Spleen (tissue), 11 donors: ENCODE measurements around the gene GNG10. TPM values are rescaled to one million over a fixed set of nuclear protein-coding genes. Genes with fewer than 3 reads are reported as not detected.
A peak's percentile ranks its signal among the peaks of the same experiment; 100 is the strongest.

ENCODE experiments used
- DNase-seq: peaks from one replicate; pipeline ENCODE4 v3.0.0-alpha.2; 2020
- H3K27ac ChIP-seq, 8 donors: fragments of 200-600 bp; sonication (generic) in 7 of 8; 1 replicate in 4 of 8; 2 replicates in 4 of 8; pipeline versions ENCODE4 v1.5.0 to v1.8.0; 2016 to 2021; ENCODE audit warnings: inconsistent platforms in 4 of 8, mild to moderate bottlenecking in 4 of 8, moderate library complexity in 1 of 8
- H3K27me3 ChIP-seq, 7 donors: fragments of 200-600 bp; sonication (generic) in 6 of 7; replicated peaks in 1 of 7; 1 replicate in 4 of 7; 2 replicates in 3 of 7; pipeline versions ENCODE4 v1.5.0 to v1.8.0; 2016 to 2021; ENCODE audit warnings: inconsistent platforms in 3 of 7, mild to moderate bottlenecking in 1 of 7
- H3K36me3 ChIP-seq, 6 donors: fragments of 200-600 bp; sonication (generic) in 5 of 6; 1 replicate in 4 of 6; 2 replicates in 2 of 6; pipeline versions ENCODE4 v1.5.0 to v1.8.0; 2016 to 2021; ENCODE audit warnings: inconsistent platforms in 2 of 6
- H3K4me1 ChIP-seq, 6 donors: fragments of 200-600 bp; sonication (generic) in 5 of 6; 1 replicate in 3 of 6; 2 replicates in 3 of 6; pipeline versions ENCODE4 v1.5.0 to v1.8.0; 2016 to 2021; ENCODE audit warnings: inconsistent platforms in 3 of 6
- H3K4me3 ChIP-seq, 8 donors: fragments of 200-600 bp; sonication (generic) in 7 of 8; 1 replicate in 4 of 8; 2 replicates in 4 of 8; pipeline versions ENCODE4 v1.5.0 to v1.8.0; 2016 to 2021; ENCODE audit warnings: inconsistent platforms in 4 of 8, mild to moderate bottlenecking in 4 of 8, moderate library complexity in 2 of 8
- H3K9me3 ChIP-seq, 8 donors: fragments of 200-600 bp; sonication (generic) in 7 of 8; 1 replicate in 4 of 8; 2 replicates in 4 of 8; pipeline versions ENCODE4 v1.5.0 to v1.8.0; 2016 to 2021; ENCODE audit warnings: inconsistent platforms in 4 of 8
- CTCF ChIP-seq, 11 experiments: fragments of 200-600 bp in 7 of 11; fragments of 450-650 bp in 4 of 11; sonication (generic) in 4 of 11; IDR thresholded peaks in 8 of 11; conservative IDR thresholded peaks in 3 of 11; 1 replicate in 7 of 11; 2 replicates in 4 of 11; pipeline versions ENCODE4 v1.4.0 to v1.8.0; 2016 to 2021; ENCODE audit warnings: antibody characterized with exemption in 11 of 11, inconsistent platforms in 4 of 11, mild to moderate bottlenecking in 1 of 11
- POLR2A ChIP-seq, 3 donors: fragments of 450-650 bp; IDR thresholded peaks; one replicate each; pipeline ENCODE4 v1.5.1; 2017; ENCODE audit warnings: antibody characterized with exemption in 3 of 3, mild to moderate bottlenecking in 1 of 3
- POLR2AphosphoS5 ChIP-seq, 3 donors: sonication (generic); formaldehyde crosslinking; IDR thresholded peaks; one replicate each; pipeline ENCODE4 v1.5.1; 2017; ENCODE audit warnings: antibody characterized with exemption in 3 of 3
- WGBS, 5 donors: extraction: QIAGEN DNeasy Blood & Tissue Kit in 3 of 5; methylation state at CpG; one replicate each; pipeline versions ENCODE4 v1.1.5 to v1.1.7; 2013 to 2018; 5-methylcytosine and 5-hydroxymethylcytosine counted together
- intact Hi-C: fragments of 100-400 bp; cut with DNase I; formaldehyde crosslinking; loops from one replicate; pipeline ENCODE4 v1.15.0; 2023; ENCODE audit warnings: low total_unique reads
- polyA plus RNA-seq, 3 donors: library from polyadenylated mRNA; stranded (reverse); fragments of 200-250 nt; gene quantifications; one replicate each; pipeline ENCODE4 v1.2.1, GENCODE V29; 2013
- total RNA-seq, 7 donors: library from RNA; depleted of rRNA in 3 of 7; stranded (reverse); fragments of >200 nt in 3 of 7; fragmentation: NEBNext Ultra II Directional in 4 of 7; extraction: Animal tissue kit (Norgen Biotek cat#: 25700) in 4 of 7; gene quantifications; one replicate each; pipeline versions ENCODE4 v1.1.0 to v1.2.1, GENCODE V29; 2016 to 2021
- donor health status: healthy with polysubstance abuse.
- donor health status: DM: no; HTN: no; CAD: no; lungs with moderate emphysema.
- donor health status: DM: no; HTN: no; CAD: no.
- donor health status: Bipolar disorder and iron deficiency.
- donor health status: healthy.
- donor health status: DM: no; HTN: no; CAD: no.
- donor health status: DM: yes; HTN: yes; CAD: no.

Gene GNG10
- total and polyA plus RNA-seq, 10 donors: 34.0 to 141 (median 52.6) TPM

- TF ChIP-seq POLR2A (IDR thresholded peaks at IDR 0.05): no peak
- TF ChIP-seq CTCF (IDR thresholded peaks at IDR 0.05 in 8 of 11, conservative IDR thresholded peaks at IDR 0.05 in 3 of 11): no peak
- no peak for TF ChIP-seq POLR2AphosphoS5 (IDR thresholded peaks at IDR 0.05)
- Histone ChIP-seq H3K36me3 (peaks cover 0 to 15% (median 3%) of the 10 kb centered on the region in 6 donors), H3K27ac (no peak overlapping the region), H3K4me1 (peaks cover 13 to 37% (median 23%) of the 10 kb centered on the region in 6 donors), H3K27me3 (no peaks in the 10 kb centered on the region), H3K9me3 (no peaks in the 10 kb centered on the region), H3K4me3 (no peak overlapping the region)
- intact Hi-C loops: no loop called here
- DNase-seq: no peak
- WGBS, 5 donors: 90 to 94% (median 93%) methylated on average over 3 of the region's 3 CpGs
Observed at GRCh38 chr9:111659691-111660090, 1.7 kb upstream of the GNG10 start.

- TF ChIP-seq CTCF (IDR thresholded peaks at IDR 0.05 in 8 of 11, conservative IDR thresholded peaks at IDR 0.05 in 3 of 11) (no peak), POLR2A (IDR thresholded peaks at IDR 0.05) (peak in 1 of 3 donors; percentile 4), POLR2AphosphoS5 (IDR thresholded peaks at IDR 0.05) (peak in 2 of 3 donors; percentile 27 to 45)
- peak; percentile 88 for DNase-seq
- Histone ChIP-seq H3K9me3 (no peaks in the 10 kb centered on the region), H3K4me1 (peaks cover 13 to 48% (median 23%) of the 10 kb centered on the region in 6 donors), H3K27ac (peak overlapping the region; percentile 72 to 97 (median 90)), H3K36me3 (peaks cover 0 to 24% (median 6%) of the 10 kb centered on the region in 6 donors), H3K4me3 (peak overlapping the region; percentile 67 to 97 (median 80)), H3K27me3 (no peaks in the 10 kb centered on the region)
- intact Hi-C loops: no loop called here
- 0 to 2% (median 1%) methylated on average over 44 to 57 of the region's 57 CpGs for whole genome bisulfite sequencing, 5 donors
Observed at GRCh38 chr9:111661802-111662521, 557 bp downstream of the GNG10 start.

GRCh38 chr9:111662576-111663300 is 1.3 kb downstream of the GNG10 start:
- peaks cover 0 to 31% (median 13%) of the 10 kb centered on the region in 6 donors for H3K36me3 ChIP-seq
- no peaks in the 10 kb centered on the region for H3K9me3 ChIP-seq
- TF ChIP-seq POLR2A (IDR thresholded peaks at IDR 0.05) (no peak), CTCF (IDR thresholded peaks at IDR 0.05 in 8 of 11, conservative IDR thresholded peaks at IDR 0.05 in 3 of 11) (no peak), POLR2AphosphoS5 (IDR thresholded peaks at IDR 0.05) (no peak)
- peak overlapping the region; percentile 67 to 97 (median 80) for H3K4me3 ChIP-seq
- intact Hi-C loops: no loop called here
- peaks cover 13 to 48% (median 23%) of the 10 kb centered on the region in 6 donors for H3K4me1 ChIP-seq
- peak overlapping the region; percentile 42 to 97 (median 90) for H3K27ac ChIP-seq
- 12 to 20% (median 15%) methylated on average over 7 of the region's 7 CpGs for WGBS, 5 donors
- no peak for DNase-seq
- H3K27me3 ChIP-seq: no peaks in the 10 kb centered on the region
